ENCODE data around the gene PTBP3.

- no peak for TF ChIP-seq CTCF (conservative IDR thresholded peaks at IDR 0.05; ENCODE audit: low read depth, low read length)
- TF ChIP-seq EZH2phosphoT487 (IDR thresholded peaks at IDR 0.05; ENCODE audit: borderline replicate concordance, low read length) = no peak
These were observed 31.3 kb upstream of the PTBP3 start for GRCh38 chr9:112364761-112365160.

Data from PC-3 (cell line).